DND-41 (cell line): Measurements from ENCODE around the gene OXTR.

Experiments
- CTCF ChIP-seq: IDR thresholded peaks from 2 replicates; pipeline ENCODE4 v1.5.1; 2012; ENCODE audit warnings: borderline replicate concordance, low read length, moderate library complexity, mild to moderate bottlenecking; ENCODE audit not compliant: poor library complexity, severe bottlenecking; ENCODE audit errors: extremely low read depth
- EZH2 ChIP-seq: IDR thresholded peaks from 3 replicates; pipeline ENCODE4 v1.6.1; 2012; ENCODE audit warnings: borderline replicate concordance, low read depth, mild to moderate bottlenecking, moderate library complexity, low read length, inconsistent platforms; ENCODE audit not compliant: severe bottlenecking

- TF ChIP-seq CTCF (no peak), EZH2 (no peak)
Measured at GRCh38 chr3:8766148-8766547, 3.3 kb downstream of the OXTR start.
